Neural progenitor cell (in vitro differentiated cells): ENCODE measurements around the gene SNX20.

ENCODE experiments used
- CTCF ChIP-seq: fragments of 200-600 bp; sonication (generic); IDR thresholded peaks from 2 replicates; pipeline ENCODE4 v1.5.1; 2017; ENCODE audit warnings: antibody characterized with exemption, mild to moderate bottlenecking
- EZH2 ChIP-seq: fragments of 200-600 bp; sonication (generic); IDR thresholded peaks from 2 replicates; pipeline ENCODE4 v1.6.1; 2017; ENCODE audit warnings: antibody characterized with exemption, mild to moderate bottlenecking, moderate library complexity
- EZH2phosphoT487 ChIP-seq: fragments of 200-600 bp; sonication (generic); IDR thresholded peaks from 2 replicates; pipeline ENCODE4 v1.6.1; 2017; ENCODE audit warnings: antibody characterized with exemption

DNA sequence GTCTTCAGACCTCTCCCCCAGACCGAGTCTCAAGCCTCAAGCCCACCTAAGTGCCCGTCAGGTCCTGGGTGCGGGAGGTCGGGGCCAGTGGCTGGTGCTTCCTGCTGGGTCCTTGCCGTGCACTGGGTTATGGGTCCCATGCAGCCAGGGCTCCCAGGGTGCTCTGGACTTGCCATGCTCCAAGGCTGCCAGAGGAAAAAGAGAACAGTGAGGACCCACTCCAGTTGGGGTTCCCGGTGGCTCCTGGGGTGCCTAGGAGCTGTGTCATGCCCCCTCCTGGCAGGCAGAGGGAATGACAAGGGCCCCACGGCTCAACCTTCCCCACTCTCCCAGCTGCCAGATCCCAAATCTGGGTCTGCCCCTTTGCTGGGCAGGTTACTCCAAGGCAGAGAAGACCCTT, 3.8 kb downstream of the SNX20 start:
- TF ChIP-seq CTCF (peak; percentile 55), EZH2 (no peak), EZH2phosphoT487 (no peak)
